Hematopoietic multipotent progenitor cell treated with erythropoietin and hydrocortisone succinate and interleukin-3 and kit ligand, for 15 days (in vitro differentiated cells): ENCODE results near the gene ARHGAP26.
"Not testable (repeated sequence)": the region's sequence is repeated elsewhere in the genome, so short reads cannot be mapped to it uniquely, and the experiment has no call there.

Experiments
- DNase-seq: peaks from one replicate; pipeline ENCODE4 v3.0.0-alpha.2; 2015; ENCODE audit warnings: low spot score

Gene ARHGAP26

GRCh38 chr5:143086908-143087637 is 316.9 kb downstream of the ARHGAP26 start:
- no peak for DNase-seq

DNA sequence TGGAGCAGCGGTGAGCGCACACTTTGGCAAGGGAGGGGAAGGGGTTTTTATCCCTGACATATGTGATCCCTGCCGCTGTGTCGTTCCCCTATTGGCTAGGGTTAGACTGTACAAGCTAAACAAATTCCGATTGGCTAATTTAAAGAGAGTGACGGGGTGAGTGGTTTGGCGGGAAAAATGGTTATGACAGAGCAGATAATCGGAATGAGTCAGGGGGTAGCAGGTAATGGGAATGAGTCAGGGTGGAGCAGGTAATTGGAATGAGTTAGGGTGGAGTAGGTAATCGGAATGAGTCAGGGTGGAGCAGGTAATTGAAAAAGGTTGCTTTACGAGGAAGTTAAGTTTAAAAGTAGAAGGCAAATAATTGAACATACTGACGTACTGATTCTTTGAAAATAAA is 318.5 kb downstream of the ARHGAP26 start:
- not testable (repeated sequence) for DNase-seq

- DNase-seq, result not testable (repeated sequence)
Measured at GRCh38 chr5:143090044-143090443, 319.9 kb downstream of the ARHGAP26 start.

- not testable (repeated sequence) for DNase-seq
Measured at GRCh38 chr5:143092711-143093451, 322.7 kb downstream of the ARHGAP26 start.

- DNase-seq, result no peak
Measured at GRCh38 chr5:143093452-143094086, 323.4 kb downstream of the ARHGAP26 start.

- DNase-seq, result no peak
Measured at GRCh38 chr5:143094087-143094521, 323.9 kb downstream of the ARHGAP26 start.

DNA sequence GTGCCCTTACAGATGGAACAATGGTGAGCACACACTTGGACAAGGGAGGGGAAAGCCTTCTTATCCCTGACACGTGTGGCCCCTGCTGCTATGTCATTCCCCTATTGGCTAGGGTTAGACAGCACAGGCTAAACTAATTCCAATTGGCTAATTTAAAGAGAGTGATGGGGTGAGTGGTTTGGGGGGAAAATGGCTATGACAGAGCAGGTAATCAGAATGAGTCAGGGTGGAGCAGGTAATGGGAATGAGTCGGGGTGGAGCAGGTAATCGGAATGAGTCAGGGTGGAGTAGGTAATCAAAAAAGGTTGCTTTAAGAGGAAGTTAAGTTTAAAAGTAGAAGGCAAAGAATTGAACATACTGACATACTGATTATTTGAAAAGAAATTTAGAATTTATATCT is 324.4 kb downstream of the ARHGAP26 start:
- not testable (repeated sequence) for DNase-seq

DNA sequence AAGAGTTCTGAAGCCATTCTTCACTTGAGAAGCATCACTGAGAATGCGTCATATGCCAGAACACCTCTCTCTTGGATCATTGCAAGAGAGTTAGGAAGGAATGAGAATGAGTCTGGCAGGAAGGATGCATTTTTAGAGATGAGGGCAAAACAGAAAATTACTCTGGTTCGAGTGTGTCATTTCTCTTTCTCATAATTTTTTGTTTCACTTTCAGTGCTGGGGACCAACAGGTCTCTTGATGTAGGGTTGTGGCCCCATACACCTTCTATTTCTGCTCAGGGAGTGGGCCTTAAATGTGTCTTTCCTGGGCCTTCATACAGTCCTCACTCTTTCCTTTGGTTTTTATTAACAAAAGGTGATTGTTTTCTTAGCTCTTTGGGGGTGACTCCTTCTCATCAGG is 330.9 kb downstream of the ARHGAP26 start:
- DNase-seq, result no peak

- no peak for DNase-seq
Measured at GRCh38 chr5:143101725-143102386, 331.7 kb downstream of the ARHGAP26 start.

- no peak for DNase-seq
Measured at GRCh38 chr5:143102411-143102810, 332.2 kb downstream of the ARHGAP26 start.

GRCh38 chr5:143105216-143105905 is 335.2 kb downstream of the ARHGAP26 start:
- DNase-seq, result no peak

GRCh38 chr5:143106174-143106573 is 336.0 kb downstream of the ARHGAP26 start:
- no peak for DNase-seq

GRCh38 chr5:143108498-143109128 is 338.4 kb downstream of the ARHGAP26 start:
- DNase-seq, result no peak

DNA sequence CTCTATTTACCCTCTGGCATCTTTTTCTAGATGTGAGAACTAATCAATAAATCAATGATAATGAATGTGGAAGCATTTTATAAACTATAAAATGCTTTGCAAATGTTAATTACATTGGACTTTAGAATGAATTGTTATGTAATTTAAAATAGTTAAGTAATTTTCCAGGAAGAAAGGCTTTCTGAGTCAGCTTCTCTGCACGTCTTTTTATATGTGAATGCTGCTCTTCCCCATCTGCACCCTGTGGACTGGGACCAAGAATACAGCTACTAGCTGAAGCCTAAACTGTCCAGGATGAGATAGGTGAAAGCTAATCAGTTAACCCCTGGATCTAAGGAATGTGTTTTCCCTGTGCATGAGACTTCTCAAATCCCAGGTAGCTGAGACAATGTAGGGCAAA is 340.4 kb downstream of the ARHGAP26 start:
- DNase-seq, result no peak

DNA sequence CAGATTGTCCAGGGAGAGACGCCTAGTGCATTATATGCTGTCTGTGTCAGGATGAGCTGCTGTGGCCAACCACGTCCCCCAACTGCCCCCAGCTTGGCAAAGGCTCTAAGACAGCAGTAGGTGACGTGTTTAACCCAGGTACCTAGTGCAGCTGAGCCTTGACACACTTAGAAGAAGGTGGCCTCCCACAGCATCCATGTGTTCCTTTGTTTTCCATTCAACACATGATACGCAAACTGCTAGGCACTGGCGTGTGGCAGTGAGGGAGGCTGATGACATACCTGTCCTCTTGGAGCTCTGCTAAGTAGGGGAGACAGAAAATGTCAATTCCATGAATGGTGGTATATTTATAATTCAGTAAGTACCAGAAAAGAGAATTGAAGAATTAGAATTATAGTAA is 341.6 kb downstream of the ARHGAP26 start:
- DNase-seq, result no peak

- DNase-seq, result no peak
Measured at GRCh38 chr5:143113461-143113860, 343.3 kb downstream of the ARHGAP26 start.

DNA sequence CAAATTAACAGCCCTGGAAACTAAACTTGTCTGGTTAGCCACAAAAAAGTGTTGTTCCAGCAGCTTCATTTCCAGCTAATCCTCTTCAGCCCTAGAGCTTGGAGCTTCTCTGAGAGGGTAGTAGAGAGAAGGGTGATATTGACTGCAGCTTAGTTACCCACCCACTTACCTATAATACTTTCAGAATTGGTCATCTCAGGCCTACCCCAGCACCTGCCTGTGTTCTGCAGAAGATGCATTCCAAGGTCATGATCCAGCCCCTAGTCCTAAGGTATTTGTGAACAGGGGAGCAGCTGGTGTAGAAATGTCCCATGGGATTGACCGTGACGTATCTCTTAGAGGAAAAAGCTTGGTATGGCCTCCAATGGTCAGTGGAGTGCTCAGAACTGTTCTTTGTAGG is 344.3 kb downstream of the ARHGAP26 start:
- no peak for DNase-seq

- no peak for DNase-seq
Measured at GRCh38 chr5:143115381-143115780, 345.2 kb downstream of the ARHGAP26 start.

DNA sequence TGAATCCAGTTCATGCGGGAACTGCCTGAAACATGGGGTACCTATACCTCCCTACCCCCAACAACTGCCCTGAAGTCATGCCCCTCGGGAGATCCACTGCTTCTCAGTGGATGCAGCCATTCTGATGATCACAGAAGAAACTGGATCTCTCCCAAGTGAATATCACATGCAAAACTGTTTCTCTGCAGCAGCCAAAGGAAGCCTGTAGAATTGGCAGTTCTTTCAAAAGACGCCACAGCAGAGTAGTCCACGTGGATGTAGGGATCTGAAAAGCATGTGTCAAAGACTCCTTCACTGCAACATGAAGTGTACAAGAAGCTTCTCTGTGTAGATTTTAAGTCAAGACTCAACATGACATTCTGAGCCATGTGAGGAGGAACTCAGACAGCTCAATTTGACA is 346.6 kb downstream of the ARHGAP26 start:
- DNase-seq, result no peak

- DNase-seq, result no peak
Measured at GRCh38 chr5:143117821-143118220, 347.6 kb downstream of the ARHGAP26 start.

- no peak for DNase-seq
Measured at GRCh38 chr5:143118222-143118621, 348.0 kb downstream of the ARHGAP26 start.
